ENCODE results near the gene NPSR1. TPM values are rescaled to one million over a fixed set of nuclear protein-coding genes. Genes with fewer than 3 reads are reported as not detected.
"Not testable (repeated sequence)": the region's sequence is repeated elsewhere in the genome, so short reads cannot be mapped to it uniquely, and the experiment has no call there.

The NPSR1 gene
- total RNA-seq, 1 donor from 2014 or later: not detected

- Histone ChIP-seq H4K20me1 (ENCODE audit: insufficient read depth, low read length) (no peaks in the 10 kb centered on the region), H2AFZ (ENCODE audit: low read depth, low read length) (no peak overlapping the region), H3K9me3 (ENCODE audit: insufficient read depth, low read depth, low read length) (no peaks in the 10 kb centered on the region), H3K9ac (ENCODE audit: low read length) (no peak overlapping the region), H3K27me3 (ENCODE audit: insufficient read depth, low read length) (no peaks in the 10 kb centered on the region), H3K27ac (ENCODE audit: low read depth, low read length) (no peak overlapping the region), H3K4me3 (ENCODE audit: insufficient read depth, low read depth, low read length) (no peak overlapping the region), H3K4me2 (ENCODE audit: low read length) (no peak overlapping the region), H3K36me3 (ENCODE audit: insufficient read depth, low read length) (no peaks in the 10 kb centered on the region), H3K4me1 (ENCODE audit: insufficient read depth, low read length) (peaks cover 8% of the 10 kb centered on the region), H3K79me2 (ENCODE audit: insufficient read depth, low read length) (no peaks in the 10 kb centered on the region)
- no peaks in the 10 kb centered on the region for H3K27me3 Mint-ChIP-seq (ENCODE audit: low read depth, unreplicated experiment)
- H3K27ac Mint-ChIP-seq (ENCODE audit: unreplicated experiment): no peak overlapping the region
- no peak for FAIRE-seq
- H3K36me3 Mint-ChIP-seq (ENCODE audit: low read depth, unreplicated experiment): no peaks in the 10 kb centered on the region
- no peak overlapping the region for H3K4me3 Mint-ChIP-seq (ENCODE audit: unreplicated experiment)
- no peak for TF ChIP-seq EZH2 (IDR thresholded peaks at IDR 0.05; ENCODE audit: insufficient read depth, low read length)
- TF ChIP-seq CTCF (IDR thresholded peaks at IDR 0.05; ENCODE audit: insufficient read depth, low read depth, low read length): no peak
- DNase-seq (ENCODE audit: low read depth): no peak
- peaks cover 28% of the 10 kb centered on the region for H3K4me1 Mint-ChIP-seq (ENCODE audit: low read depth, unreplicated experiment)
- no peaks in the 10 kb centered on the region for H3K9me3 Mint-ChIP-seq (ENCODE audit: unreplicated experiment)
Measured at GRCh38 chr7:34851431-34851830, 193.4 kb downstream of the NPSR1 start.

GRCh38 chr7:34858444-34858843, 200.4 kb downstream of the NPSR1 start:
- not testable (repeated sequence) for DNase-seq (ENCODE audit: low read depth); H3K36me3 ChIP-seq (ENCODE audit: insufficient read depth, low read length); H4K20me1 ChIP-seq (ENCODE audit: insufficient read depth, low read length); H3K4me3 ChIP-seq (ENCODE audit: insufficient read depth, low read depth, low read length); H3K27me3 ChIP-seq (ENCODE audit: insufficient read depth, low read length); H3K4me1 Mint-ChIP-seq (ENCODE audit: low read depth, unreplicated experiment); H3K9me3 ChIP-seq (ENCODE audit: insufficient read depth, low read depth, low read length); H3K9me3 Mint-ChIP-seq (ENCODE audit: unreplicated experiment); H3K36me3 Mint-ChIP-seq (ENCODE audit: low read depth, unreplicated experiment); H3K4me1 ChIP-seq (ENCODE audit: insufficient read depth, low read length); H3K27ac ChIP-seq (ENCODE audit: low read depth, low read length); H3K79me2 ChIP-seq (ENCODE audit: insufficient read depth, low read length); FAIRE-seq; H3K27ac Mint-ChIP-seq (ENCODE audit: unreplicated experiment); H3K27me3 Mint-ChIP-seq (ENCODE audit: low read depth, unreplicated experiment); H3K9ac ChIP-seq (ENCODE audit: low read length); H2AFZ ChIP-seq (ENCODE audit: low read depth, low read length); H3K4me3 Mint-ChIP-seq (ENCODE audit: unreplicated experiment); H3K4me2 ChIP-seq (ENCODE audit: low read length)

GRCh38 chr7:34859281-34859680, 201.3 kb downstream of the NPSR1 start:
- not testable (repeated sequence) for H3K4me1 ChIP-seq (ENCODE audit: insufficient read depth, low read length); H3K9me3 Mint-ChIP-seq (ENCODE audit: unreplicated experiment); H3K4me2 ChIP-seq (ENCODE audit: low read length); H3K36me3 ChIP-seq (ENCODE audit: insufficient read depth, low read length); H3K4me1 Mint-ChIP-seq (ENCODE audit: low read depth, unreplicated experiment); H3K27ac Mint-ChIP-seq (ENCODE audit: unreplicated experiment); H3K79me2 ChIP-seq (ENCODE audit: insufficient read depth, low read length); H3K9me3 ChIP-seq (ENCODE audit: insufficient read depth, low read depth, low read length); H3K4me3 Mint-ChIP-seq (ENCODE audit: unreplicated experiment); H3K36me3 Mint-ChIP-seq (ENCODE audit: low read depth, unreplicated experiment); H4K20me1 ChIP-seq (ENCODE audit: insufficient read depth, low read length); H3K9ac ChIP-seq (ENCODE audit: low read length); H3K27me3 Mint-ChIP-seq (ENCODE audit: low read depth, unreplicated experiment); H2AFZ ChIP-seq (ENCODE audit: low read depth, low read length); H3K27ac ChIP-seq (ENCODE audit: low read depth, low read length); H3K4me3 ChIP-seq (ENCODE audit: insufficient read depth, low read depth, low read length); H3K27me3 ChIP-seq (ENCODE audit: insufficient read depth, low read length)
- peak; percentile 15 for DNase-seq (ENCODE audit: low read depth)
- peak; percentile 23 for FAIRE-seq

GRCh38 chr7:34866222-34866621, 208.2 kb downstream of the NPSR1 start:
- not testable (repeated sequence) for H3K9me3 Mint-ChIP-seq (ENCODE audit: unreplicated experiment); DNase-seq (ENCODE audit: low read depth); H3K27me3 ChIP-seq (ENCODE audit: insufficient read depth, low read length); FAIRE-seq; H3K27me3 Mint-ChIP-seq (ENCODE audit: low read depth, unreplicated experiment); H3K4me1 Mint-ChIP-seq (ENCODE audit: low read depth, unreplicated experiment); H3K9ac ChIP-seq (ENCODE audit: low read length); H3K27ac Mint-ChIP-seq (ENCODE audit: unreplicated experiment); H3K36me3 ChIP-seq (ENCODE audit: insufficient read depth, low read length); H2AFZ ChIP-seq (ENCODE audit: low read depth, low read length); H3K4me3 Mint-ChIP-seq (ENCODE audit: unreplicated experiment); H3K4me2 ChIP-seq (ENCODE audit: low read length); H3K27ac ChIP-seq (ENCODE audit: low read depth, low read length); H3K36me3 Mint-ChIP-seq (ENCODE audit: low read depth, unreplicated experiment); H4K20me1 ChIP-seq (ENCODE audit: insufficient read depth, low read length); H3K4me3 ChIP-seq (ENCODE audit: insufficient read depth, low read depth, low read length); H3K79me2 ChIP-seq (ENCODE audit: insufficient read depth, low read length); H3K4me1 ChIP-seq (ENCODE audit: insufficient read depth, low read length); H3K9me3 ChIP-seq (ENCODE audit: insufficient read depth, low read depth, low read length)

- not testable (repeated sequence) for H3K4me3 ChIP-seq (ENCODE audit: insufficient read depth, low read depth, low read length); H3K27me3 Mint-ChIP-seq (ENCODE audit: low read depth, unreplicated experiment); H3K4me1 ChIP-seq (ENCODE audit: insufficient read depth, low read length); H3K9me3 Mint-ChIP-seq (ENCODE audit: unreplicated experiment); H3K9ac ChIP-seq (ENCODE audit: low read length); H3K4me3 Mint-ChIP-seq (ENCODE audit: unreplicated experiment); H3K4me1 Mint-ChIP-seq (ENCODE audit: low read depth, unreplicated experiment); H3K27ac Mint-ChIP-seq (ENCODE audit: unreplicated experiment); H3K27me3 ChIP-seq (ENCODE audit: insufficient read depth, low read length); H3K9me3 ChIP-seq (ENCODE audit: insufficient read depth, low read depth, low read length); H2AFZ ChIP-seq (ENCODE audit: low read depth, low read length); DNase-seq (ENCODE audit: low read depth); H3K79me2 ChIP-seq (ENCODE audit: insufficient read depth, low read length); H4K20me1 ChIP-seq (ENCODE audit: insufficient read depth, low read length); H3K27ac ChIP-seq (ENCODE audit: low read depth, low read length); H3K4me2 ChIP-seq (ENCODE audit: low read length); FAIRE-seq; H3K36me3 Mint-ChIP-seq (ENCODE audit: low read depth, unreplicated experiment); H3K36me3 ChIP-seq (ENCODE audit: insufficient read depth, low read length)
Measured at GRCh38 chr7:34867341-34867740, 209.3 kb downstream of the NPSR1 start.

Data from astrocyte (in vitro differentiated cells and primary cell).